Loucy (cell line): ENCODE measurements around the gene TF.

Experiments used
- H2AFZ ChIP-seq: fragments of 200-600 bp; sonication (generic); 2 replicates; pipeline ENCODE4 v1.6.0; 2016; ENCODE audit warnings: antibody characterized with exemption, mild to moderate bottlenecking, low read length, moderate library complexity
- H3F3A ChIP-seq: fragments of 200-600 bp; 2 replicates; pipeline ENCODE4 v1.6.0; 2016; ENCODE audit warnings: antibody characterized with exemption, low read depth, mild to moderate bottlenecking
- H3K27me3 ChIP-seq: fragments of 200-600 bp; sonication (generic); 2 replicates; pipeline ENCODE4 v1.6.1; 2014; ENCODE audit warnings: low read length, mild to moderate bottlenecking; ENCODE audit not compliant: insufficient read depth, poor library complexity, severe bottlenecking
- H3K36me3 ChIP-seq: fragments of 200-600 bp; sonication (generic); 2 replicates; pipeline ENCODE4 v1.6.1; 2016; ENCODE audit warnings: low read length; ENCODE audit not compliant: insufficient read depth
- H3K4me1 ChIP-seq: fragments of 200-600 bp; sonication (generic); 2 replicates; pipeline ENCODE4 v1.5.1; 2014; ENCODE audit warnings: low read length, mild to moderate bottlenecking; ENCODE audit not compliant: insufficient read depth, poor library complexity, severe bottlenecking
- H3K4me2 ChIP-seq: fragments of 200-600 bp; sonication (generic); 2 replicates; pipeline ENCODE4 v1.6.0; 2014; ENCODE audit warnings: antibody characterized with exemption, low read length, low read depth, mild to moderate bottlenecking; ENCODE audit not compliant: poor library complexity, severe bottlenecking
- H3K4me3 ChIP-seq: fragments of 200-600 bp; sonication (generic); 2 replicates; pipeline ENCODE4 v1.5.1; 2014; ENCODE audit warnings: low read length, mild to moderate bottlenecking, mixed read lengths; ENCODE audit not compliant: poor library complexity, severe bottlenecking
- H3K79me2 ChIP-seq: fragments of 200-600 bp; sonication (generic); 2 replicates; pipeline ENCODE4 v1.6.1; 2014; ENCODE audit warnings: low read length; ENCODE audit not compliant: insufficient read depth
- H3K9ac ChIP-seq: fragments of 200-600 bp; sonication (generic); 2 replicates; pipeline ENCODE4 v1.6.0; 2014; ENCODE audit warnings: mild to moderate bottlenecking, low read depth, low read length, moderate library complexity; ENCODE audit not compliant: poor library complexity, severe bottlenecking
- H3K9me2 ChIP-seq: fragments of 200-600 bp; sonication (generic); replicated peaks from 2 replicates; pipeline ENCODE4 v1.6.1; 2016; ENCODE audit warnings: low read depth, low read length, mixed read lengths
- H3K9me3 ChIP-seq: fragments of 200-600 bp; sonication (generic); 2 replicates; pipeline ENCODE4 v1.6.1; 2014; ENCODE audit warnings: mild to moderate bottlenecking, antibody characterized with exemption, low read length, low read depth; ENCODE audit not compliant: insufficient read depth
- H4K20me1 ChIP-seq: fragments of 200-600 bp; sonication (generic); 2 replicates; pipeline ENCODE4 v1.6.0; 2014; ENCODE audit warnings: antibody characterized with exemption, low read length, mild to moderate bottlenecking; ENCODE audit not compliant: insufficient read depth, poor library complexity, severe bottlenecking
- CTCF ChIP-seq: fragments of 200-600 bp; sonication (generic); conservative IDR thresholded peaks from 2 replicates; pipeline ENCODE4 v1.5.1; 2014; ENCODE audit warnings: mild to moderate bottlenecking, antibody characterized with exemption, low read length
- EZH2phosphoT487 ChIP-seq: fragments of 200-600 bp; IDR thresholded peaks from 2 replicates; pipeline ENCODE4 v1.6.1; 2018; ENCODE audit warnings: antibody characterized with exemption, mild to moderate bottlenecking, moderate library complexity, borderline replicate concordance

Gene TF

GRCh38 chr3:133711013-133711412 lies 35.2 kb upstream of the TF start:
- H3K79me2 ChIP-seq: no peaks in the 10 kb centered on the region
- no peak for TF ChIP-seq EZH2phosphoT487
- TF ChIP-seq CTCF: no peak
- H3K27me3 ChIP-seq: peaks cover 4% of the 10 kb centered on the region
- no peaks in the 10 kb centered on the region for H3F3A ChIP-seq
- no peaks in the 10 kb centered on the region for H3K9me2 ChIP-seq
- no peak overlapping the region for H3K4me3 ChIP-seq
- H4K20me1 ChIP-seq: no peaks in the 10 kb centered on the region
- no peaks in the 10 kb centered on the region for H3K4me1 ChIP-seq
- H2AFZ ChIP-seq: no peak overlapping the region
- no peak overlapping the region for H3K4me2 ChIP-seq
- no peaks in the 10 kb centered on the region for H3K36me3 ChIP-seq
- no peaks in the 10 kb centered on the region for H3K9me3 ChIP-seq
- H3K9ac ChIP-seq: no peak overlapping the region

- peaks cover under 1% of the 10 kb centered on the region for H3K27me3 ChIP-seq
- TF ChIP-seq EZH2phosphoT487 (no peak), CTCF (no peak)
Measured at GRCh38 chr3:133712017-133712416, 34.2 kb upstream of the TF start.

GRCh38 chr3:133713347-133713746 lies 32.8 kb upstream of the TF start:
- H4K20me1 ChIP-seq: no peaks in the 10 kb centered on the region
- H3K27me3 ChIP-seq: no peaks in the 10 kb centered on the region

More at GRCh38 chr3:133712017-133712416, 34.2 kb upstream of the TF start:
- Histone ChIP-seq H3K9me2 (no peaks in the 10 kb centered on the region), H3K9me3 (no peaks in the 10 kb centered on the region), H3F3A (no peaks in the 10 kb centered on the region), H3K4me2 (no peak overlapping the region), H3K4me1 (no peaks in the 10 kb centered on the region), H4K20me1 (no peaks in the 10 kb centered on the region), H3K36me3 (no peaks in the 10 kb centered on the region), H3K79me2 (no peaks in the 10 kb centered on the region), H3K9ac (no peak overlapping the region), H2AFZ (no peak overlapping the region), H3K4me3 (no peak overlapping the region)

More at GRCh38 chr3:133713347-133713746, 32.8 kb upstream of the TF start:
- Histone ChIP-seq H3K9me3 (no peaks in the 10 kb centered on the region), H3F3A (no peaks in the 10 kb centered on the region), H3K4me2 (no peak overlapping the region), H3K9me2 (no peaks in the 10 kb centered on the region), H3K79me2 (no peaks in the 10 kb centered on the region), H3K4me1 (no peaks in the 10 kb centered on the region), H3K36me3 (no peaks in the 10 kb centered on the region), H3K4me3 (no peak overlapping the region), H3K9ac (no peak overlapping the region), H2AFZ (no peak overlapping the region)
- no peak for TF ChIP-seq EZH2phosphoT487
- TF ChIP-seq CTCF: no peak
